ENCODE measurements around the gene FOXO1. TPM values are rescaled to one million over a fixed set of nuclear protein-coding genes. Genes with fewer than 3 reads are reported as not detected.

Gene FOXO1
- total RNA-seq, 1 experiment from 2014 or later = 12.2 TPM

- intact Hi-C loops (cut with micrococcal nuclease) = no loop called here
- peaks cover 56% of the 10 kb centered on the region for H3K79me2 ChIP-seq (ENCODE audit: insufficient read depth, low read length)
- H2AFZ ChIP-seq (ENCODE audit: low read depth, low read length, poor library complexity, severe bottlenecking) = no peak overlapping the region
- H3K36me3 ChIP-seq (ENCODE audit: control insufficient read depth in 1 of 2, insufficient read depth in 2 of 2, low read length in 2 of 2) = no peaks in the 10 kb centered on the region
- ChIA-PET CTCF (no interaction called here), POLR2A (no interaction called here), RAD21 (ENCODE audit: low non-redundant PET in 1 of 2, low total read pairs in 2 of 2, uncharacterized antibody in 2 of 2, unreplicated experiment in 2 of 2) (no interaction called here)
- DNase-seq (ENCODE audit: low read depth, low spot score) (no peak), ATAC-seq (no peak)
- no peaks in the 10 kb centered on the region for H3K9me2 ChIP-seq (ENCODE audit: insufficient read depth)
- no peaks in the 10 kb centered on the region for H3K9me3 ChIP-seq (ENCODE audit: control insufficient read depth in 1 of 2, insufficient read depth in 1 of 2, low read depth in 1 of 2, low read length in 2 of 2)
- H3K4me1 ChIP-seq (ENCODE audit: control insufficient read depth in 1 of 2, insufficient read depth in 2 of 2, low read length in 2 of 2) = peaks cover 5 to 6% of the 10 kb centered on the region in 2 experiments; a peak in 2 of 4 replicates
- BruUV-seq (replicated peaks) = no TSS peak
- TF ChIP-seq CTCF (IDR thresholded peaks at IDR 0.05 in 2 of 3, conservative IDR thresholded peaks at IDR 0.05 in 1 of 3; ENCODE audit: borderline replicate concordance in 1 of 3, insufficient read depth in 1 of 3, low read depth in 2 of 3, low read length in 2 of 3) (no peak), FOSL1 (IDR thresholded peaks at IDR 0.05; ENCODE audit: low read depth) (no peak), JUND (IDR thresholded peaks at IDR 0.05) (no peak), ZFX (IDR thresholded peaks at IDR 0.05) (no peak), TCF7L2 (IDR thresholded peaks at IDR 0.05; ENCODE audit: borderline replicate concordance, extremely low read depth, insufficient read depth, insufficient read length) (no peak), ZBTB33 (IDR thresholded peaks at IDR 0.05; ENCODE audit: extremely low read depth, insufficient replicate concordance, low read length) (no peak), SP1 (IDR thresholded peaks at IDR 0.05; ENCODE audit: low read depth) (no peak), SRF (IDR thresholded peaks at IDR 0.05; ENCODE audit: low read depth) (no peak), REST (IDR thresholded peaks at IDR 0.05; ENCODE audit: low read depth) (no peak), EZH2phosphoT487 (IDR thresholded peaks at IDR 0.05; ENCODE audit: borderline replicate concordance) (no peak), YY1 (IDR thresholded peaks at IDR 0.05; ENCODE audit: extremely low read depth, insufficient replicate concordance, low read depth, low read length) (no peak), RAD21 (IDR thresholded peaks at IDR 0.05; ENCODE audit: low read depth) (no peak), ATF3 (IDR thresholded peaks at IDR 0.05) (no peak), EZH2 (IDR thresholded peaks at IDR 0.05) (no peak)
- no peak overlapping the region for H3K4me2 ChIP-seq (ENCODE audit: low read length)
- no peaks in the 10 kb centered on the region for H3K27me3 ChIP-seq (ENCODE audit: insufficient read depth, low read length)
- H3K9ac ChIP-seq (ENCODE audit: low read length) = no peak overlapping the region
- no peaks in the 10 kb centered on the region for H4K20me1 ChIP-seq (ENCODE audit: insufficient read depth)
- H3K27ac ChIP-seq (ENCODE audit: low read depth, low read length) = no peak overlapping the region
- no peak overlapping the region for H3K4me3 ChIP-seq (replicated peaks in 1 of 2; ENCODE audit: low read depth in 1 of 2, low read length in 2 of 2)
Observed at GRCh38 chr13:40656358-40656757, 10.1 kb downstream of the FOXO1 start.

Data from HCT116 (cell line).